Measurements from ENCODE around the gene MAJIN.

The MAJIN gene

DNA sequence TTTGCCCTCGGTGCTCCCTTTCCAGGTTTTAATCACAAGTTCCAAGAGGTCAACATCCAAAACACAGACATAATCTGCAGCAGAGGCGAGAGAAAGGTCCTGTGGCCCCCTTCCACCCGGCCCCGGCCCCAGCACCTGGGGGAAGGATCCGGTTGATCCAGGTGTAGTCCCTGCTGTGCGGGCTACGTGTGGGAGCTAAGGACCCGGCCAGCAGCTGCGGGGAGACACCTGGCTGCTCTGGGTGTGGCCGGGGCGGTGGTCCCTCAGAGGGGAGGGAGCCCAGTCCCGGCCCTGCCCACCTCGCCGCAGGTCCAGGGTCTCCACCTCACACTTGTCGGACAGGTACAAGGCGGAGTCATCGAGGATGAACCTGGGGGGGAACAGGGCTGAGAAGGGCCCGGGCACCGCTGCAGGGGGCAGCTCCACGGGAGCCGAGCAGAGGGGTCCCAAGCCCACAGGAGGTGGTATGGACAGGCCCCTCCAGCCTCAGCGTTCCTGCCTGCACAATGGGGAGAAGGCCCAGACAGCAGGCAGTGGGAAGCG, 68.5 kb downstream of the MAJIN start:
- no peak overlapping the region for H3K9ac ChIP-seq (ENCODE audit: low read depth, low read length)
- H3K9me3 ChIP-seq (ENCODE audit: control insufficient read depth, insufficient read depth, low read length), result no peaks in the 10 kb centered on the region
- H3K27me3 ChIP-seq (ENCODE audit: control insufficient read depth, insufficient read depth, low read length), result no peaks in the 10 kb centered on the region
- H3K4me1 ChIP-seq (ENCODE audit: control insufficient read depth, insufficient read depth, low read length), result no peaks in the 10 kb centered on the region
- H3K4me3 ChIP-seq (ENCODE audit: low read depth, low read length), result no peak overlapping the region
- peaks cover 48% of the 10 kb centered on the region for H3K36me3 ChIP-seq (ENCODE audit: control insufficient read depth, insufficient read depth, low read length)

DNA sequence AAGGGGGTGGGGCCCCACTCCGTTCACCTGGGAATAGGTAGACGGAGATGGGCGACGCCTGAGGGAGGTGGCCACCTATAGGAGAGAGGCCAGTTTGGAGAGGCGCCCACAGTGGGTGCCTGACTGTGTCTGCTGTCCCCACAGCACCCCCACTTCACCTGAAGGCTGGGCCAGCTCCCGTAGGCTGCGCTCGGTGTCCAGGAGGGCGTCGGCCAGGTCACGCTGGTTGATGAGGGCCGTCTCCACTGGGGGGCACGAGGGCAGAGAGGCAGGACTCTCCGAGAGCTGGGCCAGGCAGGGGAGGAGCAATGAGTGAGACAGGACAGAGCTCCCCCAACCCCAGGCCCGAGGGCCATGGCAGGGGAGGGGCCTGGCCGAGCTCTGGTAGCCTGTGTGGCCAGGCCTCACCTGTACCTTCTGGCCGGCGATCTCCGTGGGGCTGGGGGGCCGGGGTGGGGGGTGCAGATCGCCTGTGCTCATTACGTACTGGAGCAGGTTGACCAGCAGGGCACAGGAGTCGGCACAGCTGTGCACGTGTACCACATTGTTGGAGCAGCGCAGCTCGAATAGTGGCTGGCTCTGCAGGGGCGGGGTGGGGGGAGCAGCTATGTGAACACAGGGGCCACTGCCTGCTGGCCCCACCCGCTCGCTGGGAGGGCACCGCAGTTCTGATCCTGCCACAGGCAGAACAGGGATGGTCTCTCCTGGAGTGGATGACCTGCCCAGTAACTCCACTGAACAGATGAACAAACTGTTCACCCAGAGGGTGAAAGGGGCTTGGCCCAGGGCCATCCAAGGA, 69.6 kb downstream of the MAJIN start:
- Histone ChIP-seq H3K36me3 (ENCODE audit: control insufficient read depth, insufficient read depth, low read length) (peaks cover 51% of the 10 kb centered on the region), H3K9ac (ENCODE audit: low read depth, low read length) (no peak overlapping the region), H3K27me3 (ENCODE audit: control insufficient read depth, insufficient read depth, low read length) (no peaks in the 10 kb centered on the region), H3K9me3 (ENCODE audit: control insufficient read depth, insufficient read depth, low read length) (no peaks in the 10 kb centered on the region), H3K4me1 (ENCODE audit: control insufficient read depth, insufficient read depth, low read length) (no peaks in the 10 kb centered on the region), H3K4me3 (ENCODE audit: low read depth, low read length) (no peak overlapping the region)

GRCh38 chr11:64900774-64901173, 71.1 kb downstream of the MAJIN start:
- H3K4me3 ChIP-seq (ENCODE audit: low read depth, low read length), result no peak overlapping the region
- H3K4me1 ChIP-seq (ENCODE audit: control insufficient read depth, insufficient read depth, low read length), result no peaks in the 10 kb centered on the region
- peaks cover 42% of the 10 kb centered on the region for H3K36me3 ChIP-seq (ENCODE audit: control insufficient read depth, insufficient read depth, low read length)
- no peak overlapping the region for H3K9ac ChIP-seq (ENCODE audit: low read depth, low read length)
- H3K9me3 ChIP-seq (ENCODE audit: control insufficient read depth, insufficient read depth, low read length), result no peaks in the 10 kb centered on the region
- no peaks in the 10 kb centered on the region for H3K27me3 ChIP-seq (ENCODE audit: control insufficient read depth, insufficient read depth, low read length)

GRCh38 chr11:64900263-64900678, 71.6 kb downstream of the MAJIN start:
- Histone ChIP-seq H3K4me3 (ENCODE audit: low read depth, low read length) (no peak overlapping the region), H3K9me3 (ENCODE audit: control insufficient read depth, insufficient read depth, low read length) (no peaks in the 10 kb centered on the region), H3K27me3 (ENCODE audit: control insufficient read depth, insufficient read depth, low read length) (no peaks in the 10 kb centered on the region), H3K36me3 (ENCODE audit: control insufficient read depth, insufficient read depth, low read length) (peaks cover 39% of the 10 kb centered on the region), H3K9ac (ENCODE audit: low read depth, low read length) (no peak overlapping the region), H3K4me1 (ENCODE audit: control insufficient read depth, insufficient read depth, low read length) (no peaks in the 10 kb centered on the region)

GRCh38 chr11:64898541-64898940, 73.4 kb downstream of the MAJIN start:
- Histone ChIP-seq H3K4me3 (ENCODE audit: low read depth, low read length) (no peak overlapping the region), H3K9ac (ENCODE audit: low read depth, low read length) (no peak overlapping the region), H3K4me1 (ENCODE audit: control insufficient read depth, insufficient read depth, low read length) (no peaks in the 10 kb centered on the region), H3K9me3 (ENCODE audit: control insufficient read depth, insufficient read depth, low read length) (no peaks in the 10 kb centered on the region), H3K27me3 (ENCODE audit: control insufficient read depth, insufficient read depth, low read length) (no peaks in the 10 kb centered on the region), H3K36me3 (ENCODE audit: control insufficient read depth, insufficient read depth, low read length) (peaks cover 41% of the 10 kb centered on the region)

- no peak overlapping the region for H3K9ac ChIP-seq (ENCODE audit: low read depth, low read length)
- no peaks in the 10 kb centered on the region for H3K4me1 ChIP-seq (ENCODE audit: control insufficient read depth, insufficient read depth, low read length)
- H3K4me3 ChIP-seq (ENCODE audit: low read depth, low read length), result no peak overlapping the region
- peaks cover 40% of the 10 kb centered on the region for H3K36me3 ChIP-seq (ENCODE audit: control insufficient read depth, insufficient read depth, low read length)
- no peaks in the 10 kb centered on the region for H3K9me3 ChIP-seq (ENCODE audit: control insufficient read depth, insufficient read depth, low read length)
- no peaks in the 10 kb centered on the region for H3K27me3 ChIP-seq (ENCODE audit: control insufficient read depth, insufficient read depth, low read length)
Observed at GRCh38 chr11:64898076-64898445, 73.8 kb downstream of the MAJIN start.

GRCh38 chr11:64897381-64898075, 74.4 kb downstream of the MAJIN start:
- peaks cover 37% of the 10 kb centered on the region for H3K36me3 ChIP-seq (ENCODE audit: control insufficient read depth, insufficient read depth, low read length)
- no peaks in the 10 kb centered on the region for H3K9me3 ChIP-seq (ENCODE audit: control insufficient read depth, insufficient read depth, low read length)
- H3K9ac ChIP-seq (ENCODE audit: low read depth, low read length), result no peak overlapping the region

DNA sequence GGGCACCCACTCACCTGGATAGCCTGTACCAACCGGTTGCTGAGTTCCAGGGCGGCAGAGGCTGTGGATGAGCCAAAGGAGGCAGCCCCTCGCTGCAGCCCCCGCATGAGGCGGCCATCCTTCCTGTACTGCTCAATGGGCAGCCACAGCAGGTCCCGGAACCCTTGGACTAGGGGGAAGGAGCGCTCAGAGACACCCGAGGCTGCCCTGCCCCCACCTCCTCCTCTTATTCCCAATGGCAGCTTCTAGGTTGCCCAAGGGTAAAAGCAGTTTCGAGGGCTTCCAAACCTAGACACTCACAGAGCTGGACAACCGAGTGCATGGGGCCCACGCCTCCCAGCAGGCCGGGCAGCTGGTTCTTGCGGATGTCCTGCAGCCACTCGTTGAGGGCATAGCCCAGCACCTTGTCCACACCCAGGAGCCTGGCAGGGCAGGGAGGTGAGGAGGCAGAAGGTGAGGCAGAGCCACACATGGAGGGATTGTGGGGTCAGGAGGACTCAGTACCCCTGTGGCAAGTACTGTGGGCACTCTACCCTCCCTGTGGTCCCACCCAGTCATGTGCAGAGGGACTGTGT, 75.4 kb downstream of the MAJIN start:
- Histone ChIP-seq H3K4me3 (ENCODE audit: low read depth, low read length) (no peak overlapping the region), H3K27me3 (ENCODE audit: control insufficient read depth, insufficient read depth, low read length) (no peaks in the 10 kb centered on the region), H3K9ac (ENCODE audit: low read depth, low read length) (no peak overlapping the region), H3K4me1 (ENCODE audit: control insufficient read depth, insufficient read depth, low read length) (no peaks in the 10 kb centered on the region), H3K9me3 (ENCODE audit: control insufficient read depth, insufficient read depth, low read length) (no peaks in the 10 kb centered on the region), H3K36me3 (ENCODE audit: control insufficient read depth, insufficient read depth, low read length) (peaks cover 29% of the 10 kb centered on the region)

More at GRCh38 chr11:64897381-64898075, 74.4 kb downstream of the MAJIN start:
- no peaks in the 10 kb centered on the region for H3K4me1 ChIP-seq (ENCODE audit: control insufficient read depth, insufficient read depth, low read length)
- no peak overlapping the region for H3K4me3 ChIP-seq (ENCODE audit: low read depth, low read length)
- no peaks in the 10 kb centered on the region for H3K27me3 ChIP-seq (ENCODE audit: control insufficient read depth, insufficient read depth, low read length)

DNA sequence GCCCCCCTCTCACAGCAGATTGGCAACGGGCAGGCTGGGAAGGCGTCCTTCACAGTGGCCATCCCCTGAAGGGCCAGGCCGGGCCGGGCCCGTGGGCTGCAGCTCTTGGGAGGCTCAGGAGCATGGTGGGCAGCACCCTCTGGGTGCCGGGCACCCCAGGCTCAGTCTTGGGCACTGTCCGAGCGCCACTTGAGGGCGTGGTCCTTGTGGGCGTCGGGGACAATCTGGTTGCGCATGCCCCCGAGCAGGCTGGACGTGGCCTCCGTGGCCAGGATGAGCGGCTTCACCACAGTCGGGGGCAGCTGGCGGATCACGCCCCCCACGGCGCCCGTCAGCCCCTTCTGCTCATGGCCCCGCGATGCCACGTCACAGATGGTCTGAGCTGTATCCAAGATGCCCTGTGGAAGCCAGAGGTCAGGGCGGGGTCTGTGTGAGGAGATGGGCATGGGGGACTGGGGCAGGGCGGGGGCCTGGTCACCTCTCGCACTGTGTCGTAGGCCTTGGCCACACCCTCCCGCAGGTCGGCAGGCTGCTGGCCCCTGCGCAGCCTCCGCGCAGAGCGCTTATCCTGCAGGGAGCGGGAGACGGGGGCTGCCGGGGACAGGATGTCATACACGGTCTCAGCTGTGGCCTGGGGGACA, 77.0 kb downstream of the MAJIN start:
- Histone ChIP-seq H3K4me3 (ENCODE audit: low read depth, low read length) (no peak overlapping the region), H3K9me3 (ENCODE audit: control insufficient read depth, insufficient read depth, low read length) (no peaks in the 10 kb centered on the region), H3K4me1 (ENCODE audit: control insufficient read depth, insufficient read depth, low read length) (no peaks in the 10 kb centered on the region), H3K36me3 (ENCODE audit: control insufficient read depth, insufficient read depth, low read length) (peaks cover 20% of the 10 kb centered on the region), H3K9ac (ENCODE audit: low read depth, low read length) (no peak overlapping the region), H3K27me3 (ENCODE audit: control insufficient read depth, insufficient read depth, low read length) (no peaks in the 10 kb centered on the region)

GRCh38 chr11:64894070-64894811, 77.7 kb downstream of the MAJIN start:
- Histone ChIP-seq H3K9ac (ENCODE audit: low read depth, low read length) (no peak overlapping the region), H3K4me1 (ENCODE audit: control insufficient read depth, insufficient read depth, low read length) (no peaks in the 10 kb centered on the region), H3K36me3 (ENCODE audit: control insufficient read depth, insufficient read depth, low read length) (peaks cover 19% of the 10 kb centered on the region), H3K9me3 (ENCODE audit: control insufficient read depth, insufficient read depth, low read length) (no peaks in the 10 kb centered on the region), H3K27me3 (ENCODE audit: control insufficient read depth, insufficient read depth, low read length) (no peaks in the 10 kb centered on the region), H3K4me3 (ENCODE audit: low read depth, low read length) (no peak overlapping the region)

Measured in iPS-15b (cell line).